Esophagus squamous epithelium (tissue), 4 donors: ENCODE data around the gene MCM5.

ENCODE experiments used
- CTCF ChIP-seq, 6 experiments: fragments of 450-650 bp in 4 of 6; fragments of 200-600 bp in 2 of 6; sonication (generic) in 2 of 6; IDR thresholded peaks; one replicate each; pipeline ENCODE4 v1.5.1; 2016 to 2019; ENCODE audit warnings: antibody characterized with exemption in 6 of 6, mild to moderate bottlenecking in 4 of 6, moderate library complexity in 4 of 6
- POLR2A ChIP-seq, 4 donors: fragments of 450-650 bp; IDR thresholded peaks; one replicate each; pipeline ENCODE4 v1.6.1; 2017; ENCODE audit warnings: antibody characterized with exemption in 4 of 4, mild to moderate bottlenecking in 4 of 4, moderate library complexity in 3 of 4

DNA sequence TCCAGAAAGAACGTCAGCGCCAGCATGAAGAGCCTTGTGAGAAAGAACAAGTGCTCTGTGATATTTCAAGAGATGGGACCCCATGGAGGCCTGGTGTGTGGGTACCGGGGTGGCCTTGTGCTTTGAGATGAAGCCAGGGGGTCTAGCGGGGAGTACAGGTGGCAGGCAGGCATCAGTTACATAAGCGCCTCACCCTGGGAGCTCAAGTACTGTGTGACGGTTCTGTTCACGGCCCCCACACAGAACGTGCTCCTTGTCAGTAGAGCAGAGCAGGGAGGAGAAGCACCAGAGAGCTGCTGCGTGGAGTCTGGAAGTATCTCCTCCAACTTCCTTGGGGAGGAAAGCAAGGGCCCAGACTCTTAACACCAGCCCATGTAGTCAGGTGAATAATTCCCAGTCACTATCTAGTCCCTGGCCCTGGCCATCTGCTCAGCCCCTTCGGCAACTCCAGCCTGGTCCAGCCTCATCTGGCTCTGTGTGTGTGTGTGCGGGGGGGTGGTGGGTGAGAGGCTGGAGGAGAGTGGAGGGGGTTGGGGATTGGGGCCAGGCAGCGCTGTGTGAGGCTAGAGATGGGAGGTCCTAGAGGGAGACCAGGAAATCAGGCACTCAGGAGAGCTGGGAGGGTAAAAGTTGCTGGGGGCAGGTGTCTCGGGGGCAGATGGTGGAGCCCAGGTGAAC lies 32.4 kb downstream of the MCM5 start:
- TF ChIP-seq CTCF (IDR thresholded peaks at IDR 0.05) (no peak), POLR2A (IDR thresholded peaks at IDR 0.05) (no peak)
